Sigmoid colon (tissue), 7 donors: ENCODE data around the gene PAX3. TPM values are rescaled to one million over a fixed set of nuclear protein-coding genes. Genes with fewer than 3 reads are reported as not detected.

Experiments used
- DNase-seq: peaks from one replicate; pipeline ENCODE4 v3.0.0-alpha.2; 2019
- H3K27ac ChIP-seq, 4 donors: fragments of 200-600 bp; sonication (generic); one replicate each; pipeline ENCODE4 v1.5.1; 2016 to 2019; ENCODE audit warnings: mild to moderate bottlenecking in 1 of 4
- H3K27me3 ChIP-seq, 3 donors: fragments of 200-600 bp; sonication (generic); one replicate each; pipeline ENCODE4 v1.5.1; 2019; ENCODE audit warnings: mild to moderate bottlenecking in 1 of 3
- H3K36me3 ChIP-seq, 4 donors: fragments of 200-600 bp; sonication (generic); one replicate each; pipeline ENCODE4 v1.5.1; 2016 to 2019
- H3K4me1 ChIP-seq, 4 donors: fragments of 200-600 bp; sonication (generic); one replicate each; pipeline ENCODE4 v1.5.1; 2017 to 2019
- H3K4me3 ChIP-seq, 4 donors: fragments of 200-600 bp; sonication (generic); one replicate each; pipeline ENCODE4 v1.5.1; 2017 to 2019; ENCODE audit warnings: mild to moderate bottlenecking in 2 of 4, moderate library complexity in 1 of 4
- H3K9me3 ChIP-seq, 4 donors: fragments of 200-600 bp in 3 of 4; sonication (generic) in 3 of 4; one replicate each; pipeline versions ENCODE4 v1.5.1 to v1.6.1; 2013 to 2019
- EP300 ChIP-seq, 4 donors: sonication (generic); formaldehyde crosslinking; IDR thresholded peaks; one replicate each; pipeline ENCODE4 v1.6.1; 2017; ENCODE audit warnings: antibody characterized with exemption in 4 of 4
- POLR2A ChIP-seq, 2 donors: fragments of 450-650 bp; IDR thresholded peaks; one replicate each; pipeline ENCODE4 v1.6.1; 2016; ENCODE audit warnings: antibody characterized with exemption in 2 of 2, mild to moderate bottlenecking in 2 of 2, moderate library complexity in 2 of 2
- POLR2AphosphoS5 ChIP-seq, 4 donors: sonication (generic); formaldehyde crosslinking; IDR thresholded peaks; one replicate each; pipeline ENCODE4 v1.6.1; 2017; ENCODE audit warnings: antibody characterized with exemption in 4 of 4
- WGBS, 2 donors: extraction: QIAGEN DNeasy Blood & Tissue Kit; methylation state at CpG; one replicate each; pipeline ENCODE4 v1.1.7; 2013; 5-methylcytosine and 5-hydroxymethylcytosine counted together
- intact Hi-C: fragments of 100-400 bp; cut with DNase I; formaldehyde crosslinking; loops from one replicate; pipeline ENCODE4 v1.15.1; 2023
- polyA plus RNA-seq, 3 donors: library from polyadenylated mRNA; stranded (reverse); fragments of 200-250 nt; gene quantifications; one replicate each; pipeline ENCODE4 v1.2.3, GENCODE V29; 2013
- total RNA-seq, 4 donors: library from RNA; depleted of rRNA; stranded (reverse); fragments of >200 nt; gene quantifications; one replicate each; pipeline ENCODE4 v1.1.0, GENCODE V29; 2016
- TF ChIP-seq, protein P1 (sequence below), 4 experiments: fragments of 450-650 bp in 3 of 4; fragments of 200-600 bp in 1 of 4; IDR thresholded peaks; one replicate each; pipeline ENCODE4 v1.5.1; 2016 to 2019; ENCODE audit warnings: antibody characterized with exemption in 4 of 4, mild to moderate bottlenecking in 3 of 4, moderate library complexity in 2 of 4
- donor health status: healthy with polysubstance abuse.
- donor health status: Bipolar disorder and iron deficiency.
- donor health status: healthy.

Gene PAX3
- total and polyA plus RNA-seq, 7 donors = not detected

GRCh38 chr2:222176890-222177289, 121.9 kb downstream of the PAX3 start:
- intact Hi-C loops = no loop called here
- H3K4me3 ChIP-seq = no peak overlapping the region
- DNase-seq = no peak
- TF ChIP-seq POLR2A (IDR thresholded peaks at IDR 0.05) = no peak
- no peak for TF ChIP-seq POLR2AphosphoS5 (IDR thresholded peaks at IDR 0.05)
- TF ChIP-seq, protein P1, sequence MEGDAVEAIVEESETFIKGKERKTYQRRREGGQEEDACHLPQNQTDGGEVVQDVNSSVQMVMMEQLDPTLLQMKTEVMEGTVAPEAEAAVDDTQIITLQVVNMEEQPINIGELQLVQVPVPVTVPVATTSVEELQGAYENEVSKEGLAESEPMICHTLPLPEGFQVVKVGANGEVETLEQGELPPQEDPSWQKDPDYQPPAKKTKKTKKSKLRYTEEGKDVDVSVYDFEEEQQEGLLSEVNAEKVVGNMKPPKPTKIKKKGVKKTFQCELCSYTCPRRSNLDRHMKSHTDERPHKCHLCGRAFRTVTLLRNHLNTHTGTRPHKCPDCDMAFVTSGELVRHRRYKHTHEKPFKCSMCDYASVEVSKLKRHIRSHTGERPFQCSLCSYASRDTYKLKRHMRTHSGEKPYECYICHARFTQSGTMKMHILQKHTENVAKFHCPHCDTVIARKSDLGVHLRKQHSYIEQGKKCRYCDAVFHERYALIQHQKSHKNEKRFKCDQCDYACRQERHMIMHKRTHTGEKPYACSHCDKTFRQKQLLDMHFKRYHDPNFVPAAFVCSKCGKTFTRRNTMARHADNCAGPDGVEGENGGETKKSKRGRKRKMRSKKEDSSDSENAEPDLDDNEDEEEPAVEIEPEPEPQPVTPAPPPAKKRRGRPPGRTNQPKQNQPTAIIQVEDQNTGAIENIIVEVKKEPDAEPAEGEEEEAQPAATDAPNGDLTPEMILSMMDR (IDR thresholded peaks at IDR 0.05) = no peak
- no peak for TF ChIP-seq EP300 (IDR thresholded peaks at IDR 0.05)
- no peaks in the 10 kb centered on the region for H3K36me3 ChIP-seq
- no peaks in the 10 kb centered on the region for H3K9me3 ChIP-seq
- no peak overlapping the region for H3K27ac ChIP-seq
- H3K27me3 ChIP-seq = peaks cover 0 to 7% (median 0%) of the 10 kb centered on the region in 3 donors
- no peaks in the 10 kb centered on the region for H3K4me1 ChIP-seq
- WGBS, 2 donors = 30 to 36% methylated on average over 3 of the region's 3 CpGs

- H3K27ac ChIP-seq = no peak overlapping the region
- no peak for TF ChIP-seq POLR2A (IDR thresholded peaks at IDR 0.05)
- no peak for TF ChIP-seq POLR2AphosphoS5 (IDR thresholded peaks at IDR 0.05)
- TF ChIP-seq, protein P1 (IDR thresholded peaks at IDR 0.05) = no peak
- TF ChIP-seq EP300 (IDR thresholded peaks at IDR 0.05) = no peak
- no peak overlapping the region for H3K4me3 ChIP-seq
- intact Hi-C loops = no loop called here
- no peaks in the 10 kb centered on the region for H3K4me1 ChIP-seq
- H3K36me3 ChIP-seq = no peaks in the 10 kb centered on the region
- no peak for DNase-seq
- WGBS, 2 donors = 18 to 24% methylated on average over 3 of the region's 3 CpGs
- H3K9me3 ChIP-seq = no peaks in the 10 kb centered on the region
- peaks cover 0 to 7% (median 0%) of the 10 kb centered on the region in 3 donors for H3K27me3 ChIP-seq
Measured at GRCh38 chr2:222174450-222174849, 124.3 kb downstream of the PAX3 start.

GRCh38 chr2:222169346-222169745, 129.5 kb downstream of the PAX3 start:
- H3K27ac ChIP-seq = no peak overlapping the region
- no peaks in the 10 kb centered on the region for H3K36me3 ChIP-seq
- no peak overlapping the region for H3K4me3 ChIP-seq
- intact Hi-C loops = no loop called here
- H3K27me3 ChIP-seq = no peaks in the 10 kb centered on the region
- H3K4me1 ChIP-seq = no peaks in the 10 kb centered on the region
- no peak for DNase-seq
- no peaks in the 10 kb centered on the region for H3K9me3 ChIP-seq
- TF ChIP-seq EP300 (IDR thresholded peaks at IDR 0.05) (no peak), POLR2AphosphoS5 (IDR thresholded peaks at IDR 0.05) (no peak), POLR2A (IDR thresholded peaks at IDR 0.05) (no peak)
- TF ChIP-seq, protein P1 (IDR thresholded peaks at IDR 0.05) = no peak
- 52 to 63% methylated on average over 4 of the region's 4 CpGs for WGBS, 2 donors

GRCh38 chr2:222167762-222168161, 131.0 kb downstream of the PAX3 start:
- no peak for DNase-seq
- 79 to 84% methylated on average over 8 of the region's 8 CpGs for WGBS, 2 donors

More at GRCh38 chr2:222167762-222168161, 131.0 kb downstream of the PAX3 start:
- intact Hi-C loops = no loop called here
- Histone ChIP-seq H3K27me3 (no peaks in the 10 kb centered on the region), H3K4me1 (no peaks in the 10 kb centered on the region), H3K4me3 (no peak overlapping the region), H3K9me3 (no peaks in the 10 kb centered on the region), H3K27ac (no peak overlapping the region), H3K36me3 (no peaks in the 10 kb centered on the region)
- TF ChIP-seq EP300 (IDR thresholded peaks at IDR 0.05) = no peak
- TF ChIP-seq, protein P1 (IDR thresholded peaks at IDR 0.05) = no peak
- no peak for TF ChIP-seq POLR2AphosphoS5 (IDR thresholded peaks at IDR 0.05)
- TF ChIP-seq POLR2A (IDR thresholded peaks at IDR 0.05) = no peak
